WTC11 (cell line): ENCODE data around the gene GPR83.

ENCODE experiments used
- ARID4B ChIP-seq: sonication (generic); formaldehyde crosslinking; IDR thresholded peaks from 2 replicates; pipeline ENCODE4 v1.8.0; 2023; ENCODE audit warnings: missing genetic modification reagents, mild to moderate bottlenecking, borderline replicate concordance
- CTCF ChIP-seq: fragments of 200-600 bp; IDR thresholded peaks from 2 replicates; pipeline ENCODE4 v1.8.0; 2022; ENCODE audit warnings: antibody characterized with exemption
- JUN ChIP-seq: sonication (generic); formaldehyde crosslinking; IDR thresholded peaks from 2 replicates; pipeline ENCODE4 v1.8.0; 2023; ENCODE audit warnings: mild to moderate bottlenecking, missing genetic modification reagents
- MAX ChIP-seq: sonication (generic); formaldehyde crosslinking; IDR thresholded peaks from 2 replicates; pipeline ENCODE4 v1.8.0; 2022; ENCODE audit warnings: mild to moderate bottlenecking, missing genetic modification reagents
- NR2C2 ChIP-seq: sonication (generic); formaldehyde crosslinking; IDR thresholded peaks from 2 replicates; pipeline ENCODE4 v1.8.0; 2022; ENCODE audit warnings: mild to moderate bottlenecking, missing genetic modification reagents
- SP1 ChIP-seq: sonication (generic); formaldehyde crosslinking; conservative IDR thresholded peaks from 2 replicates; pipeline ENCODE4 v1.8.1; 2022; ENCODE audit warnings: missing genetic modification reagents
- ZSCAN18 ChIP-seq: fragments of 250-450 bp; sonication (Bioruptor Pico); IDR thresholded peaks from 2 replicates; pipeline ENCODE4 v2.1.2; 2022; ENCODE audit warnings: mild to moderate bottlenecking, moderate library complexity

- TF ChIP-seq NR2C2: no peak
- TF ChIP-seq ZSCAN18 (CRISPR knock-in tag): no peak
- TF ChIP-seq SP1 (CRISPR knock-in tag): no peak
- TF ChIP-seq MAX: no peak
- no peak for TF ChIP-seq ARID4B (CRISPR knock-in tag)
- TF ChIP-seq JUN (CRISPR knock-in tag): no peak
- TF ChIP-seq CTCF: no peak
These were observed 21.6 kb downstream of the GPR83 start for GRCh38 chr11:94379613-94380012.
